ENCODE results near the gene FPR2. TPM values are rescaled to one million over a fixed set of nuclear protein-coding genes. Genes with fewer than 3 reads are reported as not detected.
"Not testable (repeated sequence)": the region's sequence is repeated elsewhere in the genome, so short reads cannot be mapped to it uniquely, and the experiment has no call there.

FPR2 gene
- polyA plus RNA-seq, 4 donors: 0.17 to 0.26 (median 0.24) TPM; not detected in 1

- not testable (repeated sequence) for DNase-seq (ENCODE audit: low read depth in 4 of 4, low spot score in 2 of 4)
Observed at GRCh38 chr19:51738523-51738922, 22.5 kb upstream of the FPR2 start.

DNA sequence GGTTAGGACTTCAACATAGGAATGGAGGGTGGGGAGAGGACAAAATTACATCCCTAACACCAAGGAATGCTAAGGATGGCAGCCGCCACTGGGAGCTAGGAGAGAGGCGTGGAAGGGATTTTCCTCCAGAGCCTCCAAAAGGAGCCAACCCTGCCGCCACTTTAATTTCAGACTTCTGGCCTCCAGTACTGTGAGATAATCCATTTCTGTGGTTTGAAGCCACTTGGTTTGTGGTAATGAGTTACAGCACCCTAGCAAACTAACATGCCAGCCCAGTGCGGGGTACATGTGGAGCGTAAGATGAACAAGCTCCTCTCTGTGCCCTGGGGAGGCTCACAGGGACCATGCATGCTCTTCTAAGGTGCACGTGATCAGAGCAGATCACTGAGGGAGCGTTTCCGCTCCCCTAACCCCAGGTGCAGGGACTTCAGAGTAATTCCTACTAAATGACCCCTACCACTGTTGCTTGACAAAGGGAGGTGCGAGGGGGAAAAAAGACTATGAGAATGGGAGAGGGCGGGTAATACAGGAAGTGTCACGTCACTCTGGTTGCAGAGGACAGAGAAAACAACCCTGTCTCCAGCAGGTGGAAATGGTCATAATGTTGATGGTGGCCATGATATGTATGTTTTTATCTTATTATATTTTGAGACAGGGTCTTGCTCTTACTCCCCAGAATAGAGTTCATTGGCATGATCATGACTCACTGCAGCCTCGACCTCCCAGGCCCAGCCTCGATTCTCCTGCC lies 21.3 kb upstream of the FPR2 start:
- DNase-seq (ENCODE audit: low read depth in 4 of 4, low spot score in 2 of 4): no peak

DNA sequence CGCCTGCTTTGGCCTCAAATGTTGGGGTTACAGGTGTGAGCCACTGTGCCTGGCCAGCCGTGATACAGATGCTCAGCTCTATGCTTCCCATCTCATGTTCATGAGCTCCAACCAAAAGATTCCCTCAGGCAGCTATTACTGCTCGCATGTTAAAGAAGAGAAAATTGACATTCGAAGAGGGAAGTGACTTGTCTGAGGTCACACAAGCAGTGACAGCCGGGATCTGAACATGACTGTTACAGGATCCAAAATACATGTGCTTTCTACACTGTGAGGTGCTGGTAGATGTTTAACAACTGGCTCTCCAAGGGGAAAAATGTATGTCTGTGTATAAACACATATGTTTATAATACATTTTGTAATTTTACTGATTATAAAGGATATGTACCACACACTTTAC lies 20.6 kb upstream of the FPR2 start:
- DNase-seq (ENCODE audit: low read depth in 4 of 4, low spot score in 2 of 4): no peak

GRCh38 chr19:51742789-51743188 lies 18.2 kb upstream of the FPR2 start:
- no peak for DNase-seq (ENCODE audit: low read depth in 4 of 4, low spot score in 2 of 4)

GRCh38 chr19:51743405-51743804 lies 17.6 kb upstream of the FPR2 start:
- no peak for DNase-seq (ENCODE audit: low read depth in 4 of 4, low spot score in 2 of 4)

DNA sequence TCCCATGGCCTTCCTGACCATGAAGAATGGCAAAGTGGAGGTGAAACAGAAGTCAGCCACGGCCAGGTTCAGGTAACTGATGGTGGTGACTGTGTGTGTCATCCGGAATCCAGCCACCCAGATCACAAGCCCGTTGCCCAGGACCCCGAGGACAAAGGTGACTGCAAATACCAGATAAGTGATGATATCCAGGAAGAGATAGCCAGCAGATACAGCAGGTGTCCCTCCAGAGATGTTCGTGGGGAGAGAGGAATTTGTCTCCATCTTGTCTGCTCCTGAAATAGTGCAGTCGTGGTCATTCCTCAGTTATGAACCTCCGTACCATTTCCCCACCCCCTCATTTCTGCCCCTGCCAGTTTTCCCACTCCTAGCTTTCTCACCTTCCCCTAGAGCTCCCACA lies 14.2 kb upstream of the FPR2 start:
- no peak for DNase-seq (ENCODE audit: low read depth in 4 of 4, low spot score in 2 of 4)

DNA sequence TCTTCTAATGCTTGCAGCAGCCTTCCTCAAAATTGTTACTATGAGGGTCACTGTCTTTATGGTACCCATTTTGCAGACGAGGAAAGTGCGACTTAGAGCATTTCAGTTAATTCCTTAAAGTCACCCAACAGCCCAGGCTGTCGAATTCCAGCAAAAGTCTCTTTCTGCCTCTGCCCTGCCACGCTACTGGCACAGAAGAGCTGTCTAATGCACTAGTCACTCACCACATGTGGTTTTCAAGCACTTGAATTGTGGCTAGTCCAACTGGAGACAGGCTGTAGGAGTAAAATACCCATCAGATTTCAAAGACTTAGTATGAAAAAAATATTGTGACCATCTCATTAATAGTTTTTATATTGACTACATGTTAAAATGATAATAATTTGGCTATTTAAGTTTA lies 11.0 kb upstream of the FPR2 start:
- no peak for DNase-seq (ENCODE audit: low read depth in 4 of 4, low spot score in 2 of 4)

- DNase-seq (ENCODE audit: low read depth in 4 of 4, low spot score in 2 of 4): no peak
Observed at GRCh38 chr19:51750400-51751094, 10.4 kb upstream of the FPR2 start.

- no peak for DNase-seq (ENCODE audit: low read depth in 4 of 4, low spot score in 2 of 4)
Observed at GRCh38 chr19:51751655-51752054, 9.3 kb upstream of the FPR2 start, which contains the start of gene FPR1. Gene FPR1, minus strand, starts transcription at chr19:51751878. Its CDS starts 4,884 bp downstream, at chr19:51746994.

- DNase-seq (ENCODE audit: low read depth in 4 of 4, low spot score in 2 of 4): no peak
Observed at GRCh38 chr19:51754109-51754508, 6.9 kb upstream of the FPR2 start.

DNA sequence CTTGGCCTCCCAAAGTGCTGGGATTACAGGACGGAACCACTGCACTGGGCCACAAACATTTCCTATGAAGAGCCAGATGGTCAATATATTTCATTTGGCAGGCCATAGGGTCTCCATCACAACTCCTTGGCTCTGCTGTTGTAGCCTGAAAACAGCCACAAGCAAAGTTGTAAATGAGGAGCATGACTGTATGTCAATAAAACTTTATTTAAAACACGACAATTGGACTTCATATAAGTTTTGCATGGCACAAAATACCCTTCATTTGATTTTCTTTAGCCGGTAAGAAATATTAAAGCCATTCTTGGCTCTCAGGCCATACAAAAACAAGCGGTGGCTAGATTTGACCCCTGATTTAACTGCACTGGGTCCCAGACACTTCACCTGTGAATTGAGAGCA lies 6.2 kb upstream of the FPR2 start:
- no peak for DNase-seq (ENCODE audit: low read depth in 4 of 4, low spot score in 2 of 4)

DNA sequence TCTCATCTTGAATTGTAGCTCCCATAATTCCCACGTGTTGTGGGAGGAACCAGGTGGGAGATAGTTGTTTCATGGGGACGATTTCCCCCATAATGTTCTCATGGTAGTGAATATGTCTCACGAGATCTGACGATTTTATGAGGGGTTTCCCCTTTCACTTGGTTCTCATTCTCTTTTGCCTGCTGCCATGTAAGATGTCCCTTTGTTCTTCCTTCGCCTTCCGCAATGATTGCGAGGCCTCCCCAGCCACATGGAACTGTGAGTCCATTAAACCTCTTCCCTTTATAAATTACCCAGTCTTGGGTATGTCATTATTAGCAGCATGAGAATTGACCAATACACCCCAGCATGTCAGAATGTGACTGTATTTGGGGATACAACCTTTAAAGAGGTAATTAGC lies 5.4 kb upstream of the FPR2 start:
- no peak for DNase-seq (ENCODE audit: low read depth in 4 of 4, low spot score in 2 of 4)

DNA sequence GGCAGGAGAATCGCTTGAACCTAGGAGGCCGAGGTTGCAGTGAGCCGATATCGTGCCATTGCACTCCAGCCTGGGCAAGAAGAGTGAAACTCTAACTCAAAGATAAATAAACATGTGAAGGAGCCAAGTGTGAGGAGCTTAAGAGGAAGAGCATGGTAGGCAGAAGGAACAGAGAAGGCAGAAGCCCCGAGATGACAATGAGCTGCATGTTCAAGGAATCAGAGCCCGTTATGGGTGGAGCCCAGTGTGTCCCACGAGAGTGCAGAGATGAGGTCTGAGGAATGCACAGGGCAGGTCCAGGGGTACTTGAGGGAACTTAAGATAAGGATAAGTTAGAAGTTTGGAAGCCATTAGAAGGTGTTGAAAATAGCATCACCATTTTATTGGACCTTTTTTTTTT lies 716 bp downstream of the FPR2 start:
- DNase-seq (ENCODE audit: low read depth in 4 of 4, low spot score in 2 of 4): no peak

DNA sequence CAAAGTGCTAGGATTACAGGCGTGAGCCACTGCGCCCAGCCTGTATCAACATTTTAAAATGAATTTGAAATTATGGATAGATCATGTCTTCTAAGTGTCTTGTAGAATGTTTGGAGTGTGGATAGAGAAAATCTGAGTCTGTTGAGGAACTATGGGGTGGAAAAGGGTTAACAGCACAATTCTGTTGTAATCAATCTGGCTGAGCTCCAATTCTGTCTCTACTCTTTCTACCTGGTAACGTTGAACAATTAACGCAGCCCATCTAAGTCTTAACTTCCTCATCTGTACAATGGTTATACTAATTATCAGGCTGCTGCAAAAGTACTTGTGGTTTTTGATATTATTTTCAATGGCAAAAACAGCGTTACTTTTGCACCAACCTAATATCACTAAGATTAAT lies 4.1 kb downstream of the FPR2 start:
- DNase-seq (ENCODE audit: low read depth in 4 of 4, low spot score in 2 of 4): no peak

DNA sequence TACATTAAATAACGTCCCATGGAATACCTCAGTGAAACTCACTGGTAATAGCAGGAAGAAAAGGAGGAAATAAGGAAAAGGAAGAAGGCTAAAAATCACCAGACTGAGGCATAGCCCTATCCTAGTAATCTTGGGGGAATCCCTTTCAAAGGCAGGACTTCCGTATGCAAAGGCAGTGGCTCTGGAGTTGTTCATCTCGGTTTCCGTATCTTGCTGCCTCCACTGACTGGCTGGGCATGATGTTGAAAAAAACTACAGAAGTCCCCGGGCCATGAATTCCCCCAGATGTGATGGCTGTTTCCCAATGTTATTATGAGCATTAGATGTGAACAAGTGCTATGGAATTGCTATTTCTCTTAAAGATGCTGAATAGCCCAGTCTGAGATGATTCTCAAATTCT lies 5.5 kb downstream of the FPR2 start:
- DNase-seq (ENCODE audit: low read depth in 4 of 4, low spot score in 2 of 4): no peak

GRCh38 chr19:51771376-51772130 lies 10.6 kb downstream of the FPR2 start:
- DNase-seq (ENCODE audit: low read depth in 4 of 4, low spot score in 2 of 4): no peak

DNA sequence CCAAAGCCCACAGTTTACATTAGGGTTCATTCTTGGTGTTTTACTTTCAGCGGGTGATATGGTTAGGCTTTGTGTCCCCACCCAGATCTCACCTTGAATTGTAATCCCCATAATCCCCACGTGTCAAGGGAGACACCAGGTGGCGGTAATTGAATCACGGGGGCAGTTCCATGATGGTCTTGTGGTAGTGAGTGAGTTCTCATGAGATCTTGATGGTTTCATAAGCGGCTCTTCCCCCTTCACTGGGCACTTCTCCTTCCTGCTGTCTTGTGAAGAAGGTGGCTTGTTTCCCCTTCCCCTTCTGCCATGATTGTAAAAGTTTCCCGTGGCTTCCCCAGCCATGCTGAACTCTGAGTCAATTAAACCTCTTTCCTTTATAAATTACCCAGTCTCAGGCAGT lies 12.0 kb downstream of the FPR2 start:
- DNase-seq (ENCODE audit: low read depth in 4 of 4, low spot score in 2 of 4): no peak

DNA sequence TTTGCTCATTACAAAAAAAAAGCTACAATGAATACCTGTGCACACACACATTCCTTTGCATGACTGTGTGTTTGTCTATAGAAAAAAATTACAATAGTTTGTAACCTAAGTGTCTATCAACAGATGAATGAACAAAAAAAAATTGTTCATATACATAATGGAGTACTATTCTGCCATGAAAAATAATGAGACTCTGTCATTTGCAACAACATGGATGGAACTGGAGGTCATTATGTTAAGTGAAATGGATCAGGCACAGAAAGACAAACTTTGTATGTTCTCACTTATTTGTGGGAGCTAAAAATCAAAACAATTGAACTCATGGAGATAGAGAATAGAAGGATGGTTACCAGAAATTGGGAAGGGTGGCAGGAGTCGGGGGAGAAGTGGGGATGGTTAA lies 15.6 kb downstream of the FPR2 start:
- DNase-seq (ENCODE audit: low read depth in 4 of 4, low spot score in 2 of 4): not testable (repeated sequence)

DNA sequence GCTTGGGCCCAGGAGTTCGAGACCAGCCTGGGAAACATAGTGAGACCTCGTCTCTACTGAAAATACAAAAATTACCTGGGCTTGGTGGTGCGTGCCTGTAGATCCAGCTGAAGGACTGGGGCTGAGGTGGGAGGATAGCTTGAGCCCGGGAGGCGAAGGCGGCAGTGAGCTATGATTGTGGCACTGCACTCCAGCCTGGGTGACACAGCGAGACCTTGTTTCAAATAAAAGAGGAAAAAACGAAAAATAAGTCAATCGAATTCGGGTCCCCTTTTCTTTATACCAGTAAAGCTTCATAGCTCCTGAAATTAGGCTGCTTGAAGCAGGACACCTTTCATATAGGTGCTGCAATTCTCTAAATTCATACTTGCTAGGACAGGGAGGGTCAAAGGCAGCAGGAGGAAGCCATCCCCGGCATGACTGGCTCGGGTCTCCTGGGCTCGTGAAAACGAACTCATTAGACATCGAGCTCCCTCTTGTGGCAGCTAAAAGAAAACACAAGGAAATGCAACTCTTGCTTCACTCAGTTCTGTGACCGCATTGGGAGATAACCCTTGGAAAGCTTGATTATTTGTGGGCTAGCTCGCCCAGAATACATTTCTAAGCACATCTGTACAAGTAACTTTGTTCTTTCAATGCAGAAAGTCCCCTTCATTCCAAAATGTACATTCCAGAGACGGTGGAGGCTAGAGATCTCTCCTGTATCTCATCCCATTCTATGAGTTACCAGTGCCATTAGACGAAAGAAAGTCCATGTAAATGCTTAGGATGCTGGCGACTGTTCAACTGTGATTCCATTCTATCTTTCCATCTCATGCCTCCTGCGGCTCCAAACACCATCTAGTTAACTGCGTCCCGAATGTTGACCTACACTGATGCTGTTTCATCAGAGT lies 16.8 kb downstream of the FPR2 start:
- peak; percentile 21 to 70 (median 54) for DNase-seq (ENCODE audit: low read depth in 4 of 4, low spot score in 2 of 4)

DNA sequence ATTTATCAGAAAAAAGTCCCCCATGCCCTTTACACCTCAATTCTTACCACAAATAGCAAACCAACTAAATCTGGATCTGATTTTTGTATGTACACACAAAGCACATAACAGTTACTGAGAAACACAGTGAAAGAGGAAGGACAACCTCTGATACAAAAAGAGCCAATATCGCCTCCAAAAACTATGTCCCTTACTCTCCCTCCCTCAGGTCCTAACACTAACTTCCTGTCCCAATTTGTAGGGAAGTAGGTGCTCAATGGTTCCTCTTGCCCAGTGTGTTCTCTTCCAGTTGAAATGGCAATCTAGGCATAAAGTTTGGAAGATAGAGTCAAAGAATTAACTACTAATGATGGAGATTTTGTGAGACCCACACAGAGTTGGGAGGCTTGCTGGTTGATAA lies 18.2 kb downstream of the FPR2 start:
- no peak for DNase-seq (ENCODE audit: low read depth in 4 of 4, low spot score in 2 of 4)

DNA sequence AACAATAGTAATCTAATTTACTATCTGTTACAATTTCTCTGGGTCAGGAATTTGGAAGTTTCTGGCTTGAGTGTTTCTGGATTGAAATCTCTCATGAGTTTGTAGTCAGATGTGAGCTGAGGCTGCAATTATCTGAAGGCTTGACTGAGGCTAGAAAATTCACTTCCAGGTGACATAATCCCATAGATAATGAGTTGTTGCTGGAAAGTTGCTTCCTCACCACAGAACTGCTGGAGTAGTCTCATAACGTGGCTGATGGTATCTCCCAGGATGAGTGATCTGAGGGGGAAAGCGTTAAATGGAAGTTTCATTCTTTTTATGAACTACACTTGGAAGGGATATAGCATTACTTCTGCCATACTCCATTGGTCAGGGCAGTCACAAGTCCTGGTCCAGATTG lies 18.7 kb downstream of the FPR2 start:
- DNase-seq (ENCODE audit: low read depth in 4 of 4, low spot score in 2 of 4): no peak
